IMR-90 (cell line): ENCODE measurements around the gene ADAM30. TPM values are rescaled to one million over a fixed set of nuclear protein-coding genes. Genes with fewer than 3 reads are reported as not detected.

Experiments
- ATAC-seq: fragments of 200-7000 bp; cut with Tn5 transposase; 2 replicates; pipeline ENCODE4 v1.9.1; 2020; ENCODE audit warnings: low read depth, mild to moderate bottlenecking, moderate library complexity
- BruUV-seq: library from RNA; stranded (reverse); fragments of 400-500 nt; replicated peaks from 2 replicates; lab custom pipeline; 2021; lab: Mats Ljungman, UMichigan
- CTCF ChIA-PET: fragments of 300-600 bp; formaldehyde crosslinking; extraction: SDS; loops from one replicate; lab custom pipeline; 2021; ENCODE audit warnings: antibody characterized with exemption; lab: Yijun Ruan, JAX
- POLR2A ChIA-PET: fragments of 300-600 bp; sonication (Branson Sonifier 250); formaldehyde crosslinking; loops from one replicate; lab custom pipeline; 2022; ENCODE audit warnings: antibody characterized with exemption; ENCODE audit not compliant: unreplicated experiment; lab: Charles Lee
- DNase-seq: peaks from one replicate; pipeline ENCODE4 v3.0.0; 2013
- H2AFZ ChIP-seq: replicated peaks from 2 replicates; pipeline ENCODE3; 2013; ENCODE audit warnings: low read length, mild to moderate bottlenecking; ENCODE audit not compliant: poor library complexity
- H2AK5ac ChIP-seq: 2 replicates; pipeline ENCODE4 v1.6.1; 2013; ENCODE audit warnings: low read depth, low read length, inconsistent platforms
- H2AK9ac ChIP-seq: replicated peaks from 2 replicates; pipeline ENCODE3; 2013; ENCODE audit warnings: mild to moderate bottlenecking, low read depth, low read length, moderate library complexity; ENCODE audit not compliant: poor library complexity
- H2BK120ac ChIP-seq: 2 replicates; pipeline ENCODE4 v1.6.1; 2013; ENCODE audit warnings: low read depth, low read length, inconsistent platforms
- H2BK15ac ChIP-seq: 3 replicates; pipeline ENCODE4 v1.6.1; 2013; ENCODE audit warnings: low read depth, low read length, inconsistent platforms
- H2BK20ac ChIP-seq: 2 replicates; pipeline ENCODE4 v1.6.1; 2013; ENCODE audit warnings: low read depth, mild to moderate bottlenecking, inconsistent platforms, low read length, moderate library complexity
- H2BK5ac ChIP-seq: 2 replicates; pipeline ENCODE4 v1.6.1; 2013; ENCODE audit warnings: mild to moderate bottlenecking, low read depth, low read length, inconsistent platforms; ENCODE audit not compliant: poor library complexity, severe bottlenecking
- H3K14ac ChIP-seq: replicated peaks from 2 replicates; pipeline ENCODE4 v1.6.1; 2013; ENCODE audit warnings: low read depth, low read length, inconsistent platforms
- H3K18ac ChIP-seq: 2 replicates; pipeline ENCODE4 v1.6.1; 2013; ENCODE audit warnings: low read depth, low read length, control low read depth
- H3K23ac ChIP-seq: 2 replicates; pipeline ENCODE4 v1.6.1; 2013; ENCODE audit warnings: low read depth, low read length, inconsistent platforms
- H3K27ac ChIP-seq: 2 replicates; pipeline ENCODE4 v1.5.1; 2013; ENCODE audit warnings: mild to moderate bottlenecking, control low read depth, low read length; ENCODE audit not compliant: insufficient read depth
- H3K27me3 ChIP-seq: 2 replicates; pipeline ENCODE4 v1.6.1; 2013; ENCODE audit warnings: low read length; ENCODE audit not compliant: control insufficient read depth, insufficient read depth
- H3K36me3 ChIP-seq: 2 replicates; pipeline ENCODE4 v1.6.1; 2013; ENCODE audit warnings: low read length, mixed read lengths; ENCODE audit not compliant: control insufficient read depth, insufficient read depth
- H3K4ac ChIP-seq: 2 replicates; pipeline ENCODE4 v1.6.1; 2013; ENCODE audit warnings: low read depth, low read length, inconsistent platforms
- H3K4me1 ChIP-seq: 2 replicates; pipeline ENCODE4 v1.6.1; 2013; ENCODE audit warnings: low read length, mixed read lengths; ENCODE audit not compliant: control insufficient read depth, insufficient read depth
- H3K4me2 ChIP-seq: 2 replicates; pipeline ENCODE4 v1.6.1; 2013; ENCODE audit warnings: low read depth, mild to moderate bottlenecking, control low read depth, low read length, moderate library complexity
- H3K4me3 ChIP-seq: 2 replicates; pipeline ENCODE4 v1.5.1; 2013; ENCODE audit warnings: low read depth, mild to moderate bottlenecking, control low read depth, low read length, moderate library complexity; ENCODE audit not compliant: insufficient read depth
- H3K56ac ChIP-seq: 2 replicates; pipeline ENCODE4 v1.6.1; 2013; ENCODE audit warnings: low read length, inconsistent platforms; ENCODE audit not compliant: insufficient read depth; ENCODE audit errors: extremely low read depth
- H3K79me1 ChIP-seq, 2 experiments: 2 replicates each; pipeline ENCODE4 v1.6.1; 2013; ENCODE audit warnings: low read length in 2 of 2, inconsistent platforms in 1 of 2, low read depth in 1 of 2
- H3K9ac ChIP-seq: 2 replicates; pipeline ENCODE4 v1.6.1; 2013; ENCODE audit warnings: low read depth, low read length, control low read depth
- H3K9me1 ChIP-seq: 2 replicates; pipeline ENCODE4 v1.6.1; 2013; ENCODE audit warnings: low read length, inconsistent platforms; ENCODE audit not compliant: insufficient read depth
- H3K9me3 ChIP-seq: 2 replicates; pipeline ENCODE4 v1.6.1; 2013; ENCODE audit warnings: low read length; ENCODE audit not compliant: control insufficient read depth, insufficient read depth
- H4K20me1 ChIP-seq: 2 replicates; pipeline ENCODE4 v1.6.1; 2013; ENCODE audit warnings: low read length, inconsistent platforms; ENCODE audit not compliant: insufficient read depth
- H4K5ac ChIP-seq: 2 replicates; pipeline ENCODE4 v1.6.1; 2013; ENCODE audit warnings: mild to moderate bottlenecking, low read depth, low read length, control low read depth
- H4K8ac ChIP-seq, 2 experiments: 2 replicates each; pipeline ENCODE4 v1.6.1; 2013; ENCODE audit warnings: low read depth in 2 of 2, low read length in 2 of 2, control low read depth in 1 of 2, inconsistent platforms in 1 of 2
- H4K91ac ChIP-seq: 2 replicates; pipeline ENCODE4 v1.6.1; 2013; ENCODE audit warnings: low read depth, low read length, inconsistent platforms; ENCODE audit not compliant: insufficient read depth
- BHLHE40 ChIP-seq: fragments of 150-350 bp; IDR thresholded peaks from 2 replicates; pipeline ENCODE4 v1.6.1; 2016; ENCODE audit warnings: mild to moderate bottlenecking, low read depth, low read length
- CEBPB ChIP-seq: IDR thresholded peaks from 2 replicates; pipeline ENCODE4 v1.6.1; 2012; ENCODE audit warnings: low read depth, low read length, improper control_type of control experiment
- FOS ChIP-seq: fragments of 150-350 bp; IDR thresholded peaks from 2 replicates; pipeline ENCODE4 v1.6.1; 2016; ENCODE audit warnings: low read depth, low read length
- MAFK ChIP-seq: IDR thresholded peaks from 2 replicates; pipeline ENCODE4 v1.6.1; 2012; ENCODE audit warnings: low read depth, low read length, improper control_type of control experiment
- MAZ ChIP-seq: IDR thresholded peaks from 2 replicates; pipeline ENCODE4 v1.6.1; 2012; ENCODE audit warnings: low read depth, mild to moderate bottlenecking, low read length, improper control_type of control experiment, moderate library complexity, borderline replicate concordance
- MXI1 ChIP-seq: IDR thresholded peaks from 2 replicates; pipeline ENCODE4 v1.6.1; 2012; ENCODE audit warnings: low read depth, mild to moderate bottlenecking, low read length, moderate library complexity, borderline replicate concordance
- POLR2A ChIP-seq: IDR thresholded peaks from 2 replicates; pipeline ENCODE4 v1.6.1; 2012; ENCODE audit warnings: mild to moderate bottlenecking, low read depth, low read length
- RCOR1 ChIP-seq: IDR thresholded peaks from 2 replicates; pipeline ENCODE4 v1.6.1; 2012; ENCODE audit warnings: mild to moderate bottlenecking, low read length, improper control_type of control experiment; ENCODE audit not compliant: insufficient replicate concordance
- RFX5 ChIP-seq: IDR thresholded peaks from 2 replicates; pipeline ENCODE4 v1.8.0; 2012; ENCODE audit warnings: low read depth, mild to moderate bottlenecking, low read length, moderate library complexity
- SMC3 ChIP-seq: fragments of 150-350 bp; IDR thresholded peaks from 2 replicates; pipeline ENCODE4 v1.6.1; 2016; ENCODE audit warnings: low read depth, mild to moderate bottlenecking, antibody characterized with exemption, low read length, moderate library complexity
- WGBS, 2 experiments: methylation state at CpG; one replicate each; pipeline versions ENCODE4 v1.1.5 to v1.1.7; 2013; ENCODE audit warnings: missing lambda C conversion rate in 2 of 2; ENCODE audit not compliant: insufficient read length in 1 of 2; ENCODE audit errors: extremely low coverage in 2 of 2; 5-methylcytosine and 5-hydroxymethylcytosine counted together
- dilution Hi-C: fragments of 300-500 bp; cut with HindIII; formaldehyde crosslinking; loops from one replicate; pipeline ENCODE4 v1.14.3; 2018; ENCODE audit warnings: low sequenced_read_pairs; ENCODE audit not compliant: unreplicated experiment
- in situ Hi-C: fragments of 300-500 bp; cut with MboI; formaldehyde crosslinking; loops from 3 replicates; pipeline ENCODE4 v1.14.3; 2019; ENCODE audit warnings: low sequenced_read_pairs, inconsistent platforms, mixed read lengths
- intact Hi-C: fragments of 100-400 bp; cut with micrococcal nuclease; formaldehyde crosslinking; loops from 2 replicates; pipeline ENCODE4 v1.10.0; 2022
- polyA plus RNA-seq, 3 experiments: library from polyadenylated mRNA; depleted of rRNA; stranded (reverse); fragments of >200 nt; gene quantifications; 2 replicates each; pipeline ENCODE4 v1.2.3, GENCODE V29; 2012; ENCODE audit warnings: low replicate concordance in 1 of 3
- total RNA-seq: library from RNA; depleted of rRNA; stranded (reverse); fragments of >200 nt; gene quantifications from 2 replicates; pipeline ENCODE4 v1.2.3, GENCODE V29; 2012
- TF ChIP-seq, protein P1 (sequence below): conservative IDR thresholded peaks from 2 replicates; pipeline ENCODE4 v1.5.1; 2012; ENCODE audit warnings: mild to moderate bottlenecking, low read depth, low read length, improper control_type of control experiment
- TF ChIP-seq, protein P2 (sequence below): fragments of 150-350 bp; IDR thresholded peaks from 2 replicates; pipeline ENCODE4 v1.6.1; 2017; ENCODE audit warnings: mild to moderate bottlenecking, antibody characterized with exemption, low read length, low read depth
- TF ChIP-seq, protein P3 (sequence below): fragments of 150-350 bp; IDR thresholded peaks from 2 replicates; pipeline ENCODE4 v1.6.1; 2016; ENCODE audit warnings: low read depth, mild to moderate bottlenecking, low read length, moderate library complexity, borderline replicate concordance

Gene ADAM30
- total and polyA plus RNA-seq, 2 of the 4 experiments (the other 2 are of a cell fraction): not detected

DNA sequence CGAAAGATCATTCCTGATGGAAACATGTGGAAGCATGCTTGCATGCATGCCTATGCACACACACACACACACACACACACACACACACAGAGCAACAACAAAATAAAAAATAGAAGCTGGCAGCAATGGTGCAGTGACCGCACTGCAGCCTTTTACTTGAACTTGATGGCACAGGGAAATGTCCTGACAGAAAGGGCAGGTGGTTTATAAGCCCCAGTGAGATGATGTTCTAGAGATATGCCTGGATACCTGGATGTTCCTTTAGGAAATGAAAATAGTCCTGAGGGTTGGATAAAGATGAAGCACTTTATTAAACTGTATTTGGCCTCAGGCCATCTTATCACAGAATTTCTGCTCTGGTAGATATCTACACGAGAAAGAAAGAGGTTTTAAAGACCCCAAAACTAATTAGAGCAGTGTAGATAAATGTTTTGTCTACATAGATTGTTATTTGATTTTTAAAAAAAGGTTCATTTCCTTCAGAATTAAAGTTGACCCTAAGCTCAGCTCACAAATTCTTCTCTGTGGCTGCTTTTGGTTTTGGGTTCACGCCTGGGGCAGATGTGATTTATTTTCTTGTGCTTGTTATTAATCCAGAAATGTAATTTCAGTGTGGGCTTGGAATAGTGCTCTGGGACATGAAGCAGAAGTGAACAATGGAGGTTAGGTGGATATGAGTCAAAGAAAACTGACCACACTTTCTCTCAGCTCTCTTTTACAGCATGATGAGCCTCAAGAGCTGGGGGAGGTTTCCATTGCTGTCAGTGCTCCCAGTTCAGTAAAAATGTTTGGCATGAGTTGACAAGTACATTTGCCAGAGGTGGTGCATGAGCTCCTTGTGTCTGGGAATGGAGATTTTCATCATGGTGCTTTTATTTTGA is 22.9 kb downstream of the ADAM30 start:
- peaks cover 3% of the 10 kb centered on the region; the same call in 1 of the 2 replicates for H3K9me1 ChIP-seq
- no TSS peak for BruUV-seq
- 0 out of 2 replicates have a peak overlapping the region, but pooled peaks have one; percentile 26 for H2BK20ac ChIP-seq
- H2BK5ac ChIP-seq: peak overlapping the region; percentile 4
- H2BK15ac ChIP-seq: no peak overlapping the region; the same call in 2 of the 3 replicates
- intact Hi-C loops: loop anchor here (10.0 kb wide), 2 partner anchors 71 to 271 kb away; no protein-coding TSS in a partner anchor
- dilution Hi-C loops: no loop called here
- H2AK5ac ChIP-seq: no peak overlapping the region
- H3K4me2 ChIP-seq: no peak overlapping the region
- no peak overlapping the region for H3K9ac ChIP-seq
- no peak overlapping the region for H2AK9ac ChIP-seq
- in situ Hi-C loops: no loop called here
- no peak overlapping the region for H3K27ac ChIP-seq
- H4K91ac ChIP-seq: peak overlapping the region; percentile 11; the same call in 1 of the 2 replicates
- H2AFZ ChIP-seq: no peak overlapping the region
- DNase-seq: peak; percentile 86
- H3K23ac ChIP-seq: no peak overlapping the region
- no peaks in the 10 kb centered on the region for H4K20me1 ChIP-seq
- H4K8ac ChIP-seq: no peak overlapping the region; a peak in 1 of 4 replicates
- H3K56ac ChIP-seq: no peak overlapping the region
- ChIA-PET CTCF (interaction anchor here (0.7 to 1.2 kb wide), 3 partner anchors 11 to 75 kb away, joined by 3 to 6 read pairs (median 3); no protein-coding TSS in a partner anchor), POLR2A (no interaction called here)
- no peaks in the 10 kb centered on the region for H3K79me1 ChIP-seq
- no peak overlapping the region for H4K5ac ChIP-seq
- no peaks in the 10 kb centered on the region for H3K9me3 ChIP-seq
- no peak overlapping the region for H2BK120ac ChIP-seq
- H3K4me1 ChIP-seq: peaks cover 8% of the 10 kb centered on the region; the same call in 1 of the 2 replicates
- H3K4ac ChIP-seq: 0 out of 2 replicates have a peak overlapping the region, but pooled peaks have one; percentile 6
- H3K36me3 ChIP-seq: no peaks in the 10 kb centered on the region
- no peak overlapping the region for H3K4me3 ChIP-seq
- no peak overlapping the region for H3K18ac ChIP-seq
- ATAC-seq: peak; percentile 60
- H3K14ac ChIP-seq: 0 out of 2 replicates have a peak overlapping the region, but pooled peaks have one; percentile 3
- no CpG with 5 or more reads among the region's 4 CpGs for WGBS, 2 experiments
- no peaks in the 10 kb centered on the region for H3K27me3 ChIP-seq
- TF ChIP-seq, protein P1, sequence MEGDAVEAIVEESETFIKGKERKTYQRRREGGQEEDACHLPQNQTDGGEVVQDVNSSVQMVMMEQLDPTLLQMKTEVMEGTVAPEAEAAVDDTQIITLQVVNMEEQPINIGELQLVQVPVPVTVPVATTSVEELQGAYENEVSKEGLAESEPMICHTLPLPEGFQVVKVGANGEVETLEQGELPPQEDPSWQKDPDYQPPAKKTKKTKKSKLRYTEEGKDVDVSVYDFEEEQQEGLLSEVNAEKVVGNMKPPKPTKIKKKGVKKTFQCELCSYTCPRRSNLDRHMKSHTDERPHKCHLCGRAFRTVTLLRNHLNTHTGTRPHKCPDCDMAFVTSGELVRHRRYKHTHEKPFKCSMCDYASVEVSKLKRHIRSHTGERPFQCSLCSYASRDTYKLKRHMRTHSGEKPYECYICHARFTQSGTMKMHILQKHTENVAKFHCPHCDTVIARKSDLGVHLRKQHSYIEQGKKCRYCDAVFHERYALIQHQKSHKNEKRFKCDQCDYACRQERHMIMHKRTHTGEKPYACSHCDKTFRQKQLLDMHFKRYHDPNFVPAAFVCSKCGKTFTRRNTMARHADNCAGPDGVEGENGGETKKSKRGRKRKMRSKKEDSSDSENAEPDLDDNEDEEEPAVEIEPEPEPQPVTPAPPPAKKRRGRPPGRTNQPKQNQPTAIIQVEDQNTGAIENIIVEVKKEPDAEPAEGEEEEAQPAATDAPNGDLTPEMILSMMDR: no peak
- TF ChIP-seq CEBPB (no peak), MAZ (no peak), POLR2A (no peak), RCOR1 (no peak), BHLHE40 (no peak), MAFK (no peak), FOS (no peak), RFX5 (no peak), SMC3 (no peak), MXI1 (no peak)
- TF ChIP-seq, protein P2, sequence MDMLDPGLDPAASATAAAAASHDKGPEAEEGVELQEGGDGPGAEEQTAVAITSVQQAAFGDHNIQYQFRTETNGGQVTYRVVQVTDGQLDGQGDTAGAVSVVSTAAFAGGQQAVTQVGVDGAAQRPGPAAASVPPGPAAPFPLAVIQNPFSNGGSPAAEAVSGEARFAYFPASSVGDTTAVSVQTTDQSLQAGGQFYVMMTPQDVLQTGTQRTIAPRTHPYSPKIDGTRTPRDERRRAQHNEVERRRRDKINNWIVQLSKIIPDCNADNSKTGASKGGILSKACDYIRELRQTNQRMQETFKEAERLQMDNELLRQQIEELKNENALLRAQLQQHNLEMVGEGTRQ: no peak
- TF ChIP-seq, protein P3, sequence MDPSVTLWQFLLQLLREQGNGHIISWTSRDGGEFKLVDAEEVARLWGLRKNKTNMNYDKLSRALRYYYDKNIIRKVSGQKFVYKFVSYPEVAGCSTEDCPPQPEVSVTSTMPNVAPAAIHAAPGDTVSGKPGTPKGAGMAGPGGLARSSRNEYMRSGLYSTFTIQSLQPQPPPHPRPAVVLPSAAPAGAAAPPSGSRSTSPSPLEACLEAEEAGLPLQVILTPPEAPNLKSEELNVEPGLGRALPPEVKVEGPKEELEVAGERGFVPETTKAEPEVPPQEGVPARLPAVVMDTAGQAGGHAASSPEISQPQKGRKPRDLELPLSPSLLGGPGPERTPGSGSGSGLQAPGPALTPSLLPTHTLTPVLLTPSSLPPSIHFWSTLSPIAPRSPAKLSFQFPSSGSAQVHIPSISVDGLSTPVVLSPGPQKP: no peak
